Measurements from ENCODE around the gene SPTBN1.
"Not testable (repeated sequence)": the region's sequence is repeated elsewhere in the genome, so short reads cannot be mapped to it uniquely, and the experiment has no call there.

SPTBN1 gene

GRCh38 chr2:54473851-54474250 is 17.7 kb downstream of the SPTBN1 start:
- H3K36me3 ChIP-seq (ENCODE audit: control insufficient read depth, insufficient read depth, low read length, severe bottlenecking), result no peaks in the 10 kb centered on the region
- no peak overlapping the region for H3K9ac ChIP-seq (ENCODE audit: low read length)
- no peak overlapping the region for H3K4me3 ChIP-seq (ENCODE audit: low read length)
- DNase-seq (ENCODE audit: low read depth), result no peak
- no peaks in the 10 kb centered on the region for H3K27me3 ChIP-seq (replicated peaks; ENCODE audit: control insufficient read depth, insufficient read depth, low read length)
- H3K9me3 ChIP-seq (ENCODE audit: control insufficient read depth, low read length), result no peaks in the 10 kb centered on the region
- H3K4me1 ChIP-seq (ENCODE audit: control insufficient read depth, insufficient read depth, low read length), result peaks cover 38% of the 10 kb centered on the region

GRCh38 chr2:54475285-54475684 is 19.2 kb downstream of the SPTBN1 start:
- Histone ChIP-seq H3K36me3 (ENCODE audit: control insufficient read depth, insufficient read depth, low read length, severe bottlenecking) (no peaks in the 10 kb centered on the region), H3K27me3 (replicated peaks; ENCODE audit: control insufficient read depth, insufficient read depth, low read length) (no peaks in the 10 kb centered on the region), H3K4me1 (ENCODE audit: control insufficient read depth, insufficient read depth, low read length) (peaks cover 34% of the 10 kb centered on the region), H3K9ac (ENCODE audit: low read length) (no peak overlapping the region), H3K4me3 (ENCODE audit: low read length) (no peak overlapping the region), H3K9me3 (ENCODE audit: control insufficient read depth, low read length) (no peaks in the 10 kb centered on the region)
- no peak for DNase-seq (ENCODE audit: low read depth)

- Histone ChIP-seq H3K9me3 (ENCODE audit: control insufficient read depth, low read length) (no peaks in the 10 kb centered on the region), H3K4me3 (ENCODE audit: low read length) (no peak overlapping the region), H3K27me3 (replicated peaks; ENCODE audit: control insufficient read depth, insufficient read depth, low read length) (no peaks in the 10 kb centered on the region), H3K36me3 (ENCODE audit: control insufficient read depth, insufficient read depth, low read length, severe bottlenecking) (no peaks in the 10 kb centered on the region), H3K4me1 (ENCODE audit: control insufficient read depth, insufficient read depth, low read length) (peaks cover 31% of the 10 kb centered on the region), H3K9ac (ENCODE audit: low read length) (no peak overlapping the region)
- no peak for DNase-seq (ENCODE audit: low read depth)
Observed at GRCh38 chr2:54475919-54476318, 19.8 kb downstream of the SPTBN1 start.

- Histone ChIP-seq H3K4me3 (ENCODE audit: low read length) (no peak overlapping the region), H3K36me3 (ENCODE audit: control insufficient read depth, insufficient read depth, low read length, severe bottlenecking) (no peaks in the 10 kb centered on the region), H3K9me3 (ENCODE audit: control insufficient read depth, low read length) (no peaks in the 10 kb centered on the region), H3K9ac (ENCODE audit: low read length) (no peak overlapping the region), H3K27me3 (replicated peaks; ENCODE audit: control insufficient read depth, insufficient read depth, low read length) (no peaks in the 10 kb centered on the region), H3K4me1 (ENCODE audit: control insufficient read depth, insufficient read depth, low read length) (peaks cover 23% of the 10 kb centered on the region)
- peak; percentile 49 for DNase-seq (ENCODE audit: low read depth)
Observed at GRCh38 chr2:54476852-54477251, 20.7 kb downstream of the SPTBN1 start.

- no peak overlapping the region for H3K4me3 ChIP-seq (ENCODE audit: low read length)
- no peaks in the 10 kb centered on the region for H3K9me3 ChIP-seq (ENCODE audit: control insufficient read depth, low read length)
- no peaks in the 10 kb centered on the region for H3K36me3 ChIP-seq (ENCODE audit: control insufficient read depth, insufficient read depth, low read length, severe bottlenecking)
- no peak for DNase-seq (ENCODE audit: low read depth)
- no peak overlapping the region for H3K9ac ChIP-seq (ENCODE audit: low read length)
- H3K27me3 ChIP-seq (replicated peaks; ENCODE audit: control insufficient read depth, insufficient read depth, low read length), result no peaks in the 10 kb centered on the region
- peaks cover 27% of the 10 kb centered on the region for H3K4me1 ChIP-seq (ENCODE audit: control insufficient read depth, insufficient read depth, low read length)
Observed at GRCh38 chr2:54477896-54478295, 21.8 kb downstream of the SPTBN1 start.

- H3K4me1 ChIP-seq (ENCODE audit: control insufficient read depth, insufficient read depth, low read length), result peaks cover 37% of the 10 kb centered on the region
- no peak overlapping the region for H3K9ac ChIP-seq (ENCODE audit: low read length)
- no peaks in the 10 kb centered on the region for H3K36me3 ChIP-seq (ENCODE audit: control insufficient read depth, insufficient read depth, low read length, severe bottlenecking)
- DNase-seq (ENCODE audit: low read depth), result no peak
- H3K4me3 ChIP-seq (ENCODE audit: low read length), result no peak overlapping the region
- no peaks in the 10 kb centered on the region for H3K27me3 ChIP-seq (replicated peaks; ENCODE audit: control insufficient read depth, insufficient read depth, low read length)
- no peaks in the 10 kb centered on the region for H3K9me3 ChIP-seq (ENCODE audit: control insufficient read depth, low read length)
Observed at GRCh38 chr2:54478899-54479298, 22.8 kb downstream of the SPTBN1 start.

GRCh38 chr2:54479424-54479823 is 23.3 kb downstream of the SPTBN1 start:
- no peaks in the 10 kb centered on the region for H3K27me3 ChIP-seq (replicated peaks; ENCODE audit: control insufficient read depth, insufficient read depth, low read length)
- no peak overlapping the region for H3K4me3 ChIP-seq (ENCODE audit: low read length)
- no peak for DNase-seq (ENCODE audit: low read depth)
- no peaks in the 10 kb centered on the region for H3K36me3 ChIP-seq (ENCODE audit: control insufficient read depth, insufficient read depth, low read length, severe bottlenecking)
- H3K4me1 ChIP-seq (ENCODE audit: control insufficient read depth, insufficient read depth, low read length), result peaks cover 42% of the 10 kb centered on the region
- H3K9ac ChIP-seq (ENCODE audit: low read length), result no peak overlapping the region
- no peaks in the 10 kb centered on the region for H3K9me3 ChIP-seq (ENCODE audit: control insufficient read depth, low read length)

GRCh38 chr2:54480025-54480424 is 23.9 kb downstream of the SPTBN1 start:
- no peaks in the 10 kb centered on the region for H3K9me3 ChIP-seq (ENCODE audit: control insufficient read depth, low read length)
- no peaks in the 10 kb centered on the region for H3K36me3 ChIP-seq (ENCODE audit: control insufficient read depth, insufficient read depth, low read length, severe bottlenecking)
- H3K27me3 ChIP-seq (replicated peaks; ENCODE audit: control insufficient read depth, insufficient read depth, low read length), result no peaks in the 10 kb centered on the region
- H3K4me3 ChIP-seq (ENCODE audit: low read length), result no peak overlapping the region
- H3K4me1 ChIP-seq (ENCODE audit: control insufficient read depth, insufficient read depth, low read length), result peaks cover 42% of the 10 kb centered on the region
- no peak for DNase-seq (ENCODE audit: low read depth)
- H3K9ac ChIP-seq (ENCODE audit: low read length), result no peak overlapping the region

GRCh38 chr2:54481686-54482085 is 25.6 kb downstream of the SPTBN1 start:
- no peak for DNase-seq (ENCODE audit: low read depth)
- Histone ChIP-seq H3K9ac (ENCODE audit: low read length) (no peak overlapping the region), H3K4me3 (ENCODE audit: low read length) (no peak overlapping the region), H3K9me3 (ENCODE audit: control insufficient read depth, low read length) (no peaks in the 10 kb centered on the region), H3K4me1 (ENCODE audit: control insufficient read depth, insufficient read depth, low read length) (peaks cover 38% of the 10 kb centered on the region), H3K36me3 (ENCODE audit: control insufficient read depth, insufficient read depth, low read length, severe bottlenecking) (no peaks in the 10 kb centered on the region), H3K27me3 (replicated peaks; ENCODE audit: control insufficient read depth, insufficient read depth, low read length) (no peaks in the 10 kb centered on the region)

GRCh38 chr2:54482715-54483114 is 26.6 kb downstream of the SPTBN1 start:
- no peaks in the 10 kb centered on the region for H3K27me3 ChIP-seq (replicated peaks; ENCODE audit: control insufficient read depth, insufficient read depth, low read length)
- peak; percentile 72 for DNase-seq (ENCODE audit: low read depth)
- H3K36me3 ChIP-seq (ENCODE audit: control insufficient read depth, insufficient read depth, low read length, severe bottlenecking), result no peaks in the 10 kb centered on the region
- peak overlapping the region; percentile 59 for H3K4me3 ChIP-seq (ENCODE audit: low read length)
- no peaks in the 10 kb centered on the region for H3K9me3 ChIP-seq (ENCODE audit: control insufficient read depth, low read length)
- H3K4me1 ChIP-seq (ENCODE audit: control insufficient read depth, insufficient read depth, low read length), result peaks cover 41% of the 10 kb centered on the region
- peak overlapping the region; percentile 57 for H3K9ac ChIP-seq (ENCODE audit: low read length)

GRCh38 chr2:54483426-54483825 is 27.3 kb downstream of the SPTBN1 start:
- DNase-seq (ENCODE audit: low read depth), result no peak
- Histone ChIP-seq H3K9ac (ENCODE audit: low read length) (peak overlapping the region; percentile 57), H3K4me1 (ENCODE audit: control insufficient read depth, insufficient read depth, low read length) (peaks cover 46% of the 10 kb centered on the region), H3K27me3 (replicated peaks; ENCODE audit: control insufficient read depth, insufficient read depth, low read length) (no peaks in the 10 kb centered on the region), H3K36me3 (ENCODE audit: control insufficient read depth, insufficient read depth, low read length, severe bottlenecking) (no peaks in the 10 kb centered on the region), H3K4me3 (ENCODE audit: low read length) (peak overlapping the region; percentile 59), H3K9me3 (ENCODE audit: control insufficient read depth, low read length) (no peaks in the 10 kb centered on the region)

GRCh38 chr2:54485756-54486155 is 29.6 kb downstream of the SPTBN1 start:
- not testable (repeated sequence) for H3K36me3 ChIP-seq (ENCODE audit: control insufficient read depth, insufficient read depth, low read length, severe bottlenecking); H3K4me3 ChIP-seq (ENCODE audit: low read length)

More at GRCh38 chr2:54485756-54486155, 29.6 kb downstream of the SPTBN1 start:
- H3K9ac ChIP-seq (ENCODE audit: low read length); H3K27me3 ChIP-seq (replicated peaks; ENCODE audit: control insufficient read depth, insufficient read depth, low read length); H3K9me3 ChIP-seq (ENCODE audit: control insufficient read depth, low read length); DNase-seq (ENCODE audit: low read depth): not testable (repeated sequence)
- peaks cover 49% of the 10 kb centered on the region for H3K4me1 ChIP-seq (ENCODE audit: control insufficient read depth, insufficient read depth, low read length)
